NCI-H128 (cell line): Measurements from ENCODE around the gene ALOXE3.

ENCODE experiments used
- DNase-seq: peaks from one replicate; lab custom pipeline; 2025; ENCODE audit not compliant: unreplicated experiment; lab: John Stamatoyannopoulos, UW

Gene ALOXE3

GRCh38 chr17:8055851-8056231, 62.5 kb downstream of the ALOXE3 start:
- no peak for DNase-seq

DNA sequence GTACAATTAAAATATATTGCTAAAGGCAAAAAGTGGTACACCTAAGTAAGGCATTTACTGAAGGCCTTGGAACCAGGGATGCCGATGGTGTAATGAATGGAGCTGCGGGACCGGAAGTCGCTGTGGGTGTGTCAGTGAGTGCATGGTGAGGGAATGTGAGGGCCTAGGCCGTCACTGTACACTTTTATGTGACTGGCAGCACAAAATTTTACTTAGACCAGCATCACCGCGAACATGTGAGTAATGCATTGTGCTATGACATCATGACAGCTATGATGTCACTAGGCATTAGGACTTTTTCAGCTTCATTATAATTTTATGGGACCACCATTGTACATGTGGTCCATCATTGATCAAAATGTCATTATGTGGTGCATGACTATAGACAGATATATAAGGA, 64.7 kb downstream of the ALOXE3 start:
- DNase-seq, result no peak

- no peak for DNase-seq
These were observed 65.8 kb downstream of the ALOXE3 start for GRCh38 chr17:8052256-8053252.

DNA sequence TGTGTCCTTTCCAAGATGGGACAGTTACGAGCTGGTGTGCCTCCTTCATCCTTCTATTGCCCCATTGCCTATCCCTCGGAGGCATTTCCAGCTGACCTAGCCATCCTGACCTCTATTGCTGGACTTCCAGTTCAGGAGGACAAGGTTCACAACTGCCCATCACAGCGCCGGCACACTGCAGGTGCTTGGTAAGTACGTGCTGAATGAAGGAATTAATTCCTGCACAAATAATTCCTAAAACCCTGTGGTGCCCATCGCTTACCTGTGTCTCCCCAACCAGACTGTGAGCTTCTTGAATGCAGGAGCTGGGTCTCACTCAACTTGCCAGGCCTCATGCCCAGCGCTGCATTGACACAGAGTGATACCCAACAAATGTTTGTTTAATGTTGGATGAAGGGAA, 66.5 kb downstream of the ALOXE3 start:
- DNase-seq, result no peak

DNA sequence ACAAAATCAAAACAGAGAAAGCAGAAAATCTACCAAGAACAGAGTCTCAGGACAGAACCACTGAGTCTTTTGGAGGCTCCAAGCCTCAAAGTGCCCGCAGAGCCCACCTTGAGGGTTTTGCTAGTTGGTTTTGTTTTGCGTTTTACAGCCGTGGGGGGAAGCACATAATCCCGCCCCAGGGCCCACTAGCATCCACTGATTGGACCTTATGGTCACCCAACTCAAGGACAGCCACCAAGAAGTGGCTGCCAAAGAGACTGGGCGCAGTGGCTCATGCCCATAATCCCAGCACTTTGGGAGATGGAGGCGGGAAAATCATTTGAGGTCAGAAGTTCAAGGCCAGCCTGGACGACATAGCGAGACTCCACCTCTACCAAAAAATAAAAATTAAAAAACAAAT, 69.6 kb downstream of the ALOXE3 start:
- DNase-seq, result no peak

- no peak for DNase-seq
These were observed 70.1 kb downstream of the ALOXE3 start for GRCh38 chr17:8048236-8048635.

DNA sequence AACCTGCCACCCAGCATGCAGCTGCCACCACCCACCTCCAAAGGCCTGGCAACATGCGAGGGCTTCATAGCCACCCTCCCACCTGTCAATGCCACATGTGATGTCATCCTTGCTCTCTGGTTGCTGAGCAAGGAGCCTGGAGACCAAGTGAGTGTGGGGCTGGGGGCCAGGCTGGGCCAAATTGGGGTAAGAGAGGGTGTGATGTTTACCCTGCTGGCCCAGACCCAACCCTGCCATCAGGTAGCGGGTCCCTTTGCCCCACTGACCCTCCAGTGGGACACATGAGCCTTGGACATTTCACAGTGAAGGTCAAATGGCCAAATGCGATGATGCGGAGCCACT, 70.6 kb downstream of the ALOXE3 start:
- no peak for DNase-seq

DNA sequence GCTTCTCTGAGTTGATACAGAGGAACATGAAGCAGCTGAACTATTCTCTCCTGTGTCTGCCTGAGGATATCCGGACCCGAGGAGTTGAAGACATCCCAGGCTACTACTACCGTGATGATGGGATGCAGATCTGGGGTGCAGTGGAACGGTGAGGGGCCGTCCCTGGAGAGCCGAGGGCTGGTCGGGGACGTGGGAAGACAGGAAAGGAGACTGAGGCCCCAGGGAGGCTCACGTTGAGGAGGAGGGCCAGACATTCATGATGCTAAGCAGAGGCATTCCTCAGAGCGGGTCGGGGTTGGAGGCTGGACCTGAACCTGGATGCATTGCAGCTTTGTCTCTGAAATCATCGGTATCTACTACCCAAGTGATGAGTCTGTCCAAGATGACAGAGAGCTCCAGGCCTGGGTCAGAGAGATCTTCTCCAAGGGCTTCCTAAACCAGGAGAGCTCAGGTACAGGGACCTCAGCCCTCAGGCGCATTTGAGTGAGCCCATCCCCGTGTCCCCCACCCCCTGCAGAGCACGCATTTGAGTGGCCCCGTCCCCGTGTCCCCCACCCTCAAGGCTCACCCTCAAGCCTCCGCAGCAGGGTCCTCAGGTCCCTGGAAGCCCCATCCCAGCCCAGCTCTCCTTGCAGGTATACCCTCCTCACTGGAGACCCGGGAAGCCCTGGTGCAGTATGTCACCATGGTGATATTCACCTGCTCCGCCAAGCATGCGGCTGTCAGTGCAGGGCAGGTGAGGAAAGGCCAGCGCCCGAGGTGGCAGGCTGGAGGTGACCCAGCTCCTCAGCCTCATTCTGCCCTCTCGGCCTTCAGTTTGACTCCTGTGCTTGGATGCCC, 71.2 kb downstream of the ALOXE3 start:
- DNase-seq, result no peak

DNA sequence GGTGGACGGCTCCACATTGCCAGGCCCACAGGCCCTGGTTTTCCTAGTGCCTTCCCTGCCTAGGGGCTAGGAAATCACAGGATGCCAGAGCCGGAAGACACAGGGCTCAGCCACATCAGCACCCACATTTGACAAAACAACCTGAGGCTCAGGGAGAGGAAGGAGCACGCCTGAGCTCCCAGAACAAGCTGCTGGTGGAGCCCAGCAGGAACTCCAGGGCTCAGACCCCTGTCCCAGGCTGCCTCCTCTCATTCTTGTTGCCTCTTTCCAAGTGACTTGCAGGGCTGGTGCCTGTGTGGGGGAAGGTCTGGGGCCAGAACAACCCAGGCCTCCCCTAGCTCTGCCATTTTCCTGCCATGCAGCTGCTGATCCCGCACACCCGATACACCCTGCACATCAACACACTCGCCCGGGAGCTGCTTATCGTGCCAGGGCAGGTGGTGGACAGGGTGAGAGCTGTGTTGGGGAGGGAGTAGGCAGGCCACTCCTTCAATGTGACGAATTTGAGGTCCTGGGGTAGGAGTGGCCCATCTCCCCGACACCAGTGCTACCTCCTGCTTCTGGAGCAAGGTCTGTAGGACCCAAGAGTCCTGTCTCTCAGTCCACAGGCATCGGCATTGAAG, 71.9 kb downstream of the ALOXE3 start:
- DNase-seq, result no peak
